Neutrophil (primary cell): ENCODE measurements around the gene FNBP1.

Source experiments
- H3K27ac ChIP-seq: fragments of 200-600 bp; sonication (generic); 2 replicates; pipeline ENCODE4 v1.5.1; 2016; ENCODE audit warnings: mild to moderate bottlenecking, moderate library complexity
- H3K27me3 ChIP-seq: fragments of 200-600 bp; sonication (generic); 2 replicates; pipeline ENCODE4 v1.6.0; 2016; ENCODE audit warnings: mild to moderate bottlenecking
- H3K36me3 ChIP-seq: fragments of 200-600 bp; sonication (generic); 2 replicates; pipeline ENCODE4 v1.5.1; 2017
- H3K4me1 ChIP-seq, 2 experiments: fragments of 200-600 bp in 1 of 2; sonication (generic) in 1 of 2; 1 replicate in 1 of 2; 2 replicates in 1 of 2; pipeline versions ENCODE4 v1.5.1 to v1.6.1; 2013 to 2016; ENCODE audit warnings: low read depth in 1 of 2, low read length in 1 of 2, mild to moderate bottlenecking in 1 of 2, moderate library complexity in 1 of 2; ENCODE audit not compliant: control insufficient read depth in 1 of 2, insufficient read depth in 1 of 2
- H3K4me3 ChIP-seq, 2 experiments: fragments of 200-600 bp in 1 of 2; sonication (generic) in 1 of 2; 1 replicate in 1 of 2; 2 replicates in 1 of 2; pipeline ENCODE4 v1.5.1; 2013 to 2016; ENCODE audit warnings: low read depth in 1 of 2, low read length in 1 of 2, mild to moderate bottlenecking in 1 of 2, moderate library complexity in 1 of 2
- H3K9me3 ChIP-seq: fragments of 200-600 bp; sonication (generic); 2 replicates; pipeline ENCODE4 v1.5.1; 2016
- CTCF ChIP-seq: fragments of 200-600 bp; sonication (generic); IDR thresholded peaks from 2 replicates; pipeline ENCODE4 v1.5.1; 2016; ENCODE audit warnings: antibody characterized with exemption

The FNBP1 gene

DNA sequence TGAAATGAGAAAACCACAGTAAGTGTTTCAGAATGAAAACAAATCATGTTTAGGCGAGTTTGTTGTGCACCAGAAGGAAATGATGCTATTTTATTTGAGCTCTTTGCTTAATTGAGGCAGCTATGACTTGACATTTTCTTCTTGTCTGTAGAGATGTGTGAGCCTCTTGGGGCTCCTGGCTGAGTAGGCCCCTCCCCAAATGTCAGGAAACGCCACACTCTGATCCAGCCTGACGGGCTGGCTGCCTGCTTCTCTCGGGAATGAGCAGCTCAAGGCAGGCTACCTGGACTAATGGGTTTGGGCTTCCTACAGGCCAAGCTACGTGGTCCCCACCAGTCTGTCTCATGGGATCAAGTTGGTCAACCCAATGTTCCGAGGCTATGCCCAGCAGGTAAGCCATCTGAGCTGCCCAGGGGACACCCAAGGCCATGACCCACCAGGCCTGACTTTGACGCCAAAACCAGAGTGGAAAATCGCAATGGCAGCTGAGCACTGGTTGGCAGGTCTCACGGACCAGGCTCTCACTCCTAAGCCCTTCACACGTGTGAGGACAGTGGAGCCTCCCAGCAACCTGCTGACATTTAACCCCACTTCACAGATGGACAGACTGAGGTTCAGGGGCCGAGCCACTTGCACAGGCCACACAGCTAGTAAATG lies 177.9 kb downstream of the FNBP1 start:
- Histone ChIP-seq H3K4me1 (peaks cover 37 to 39% of the 10 kb centered on the region in 2 experiments), H3K4me3 (no peak overlapping the region), H3K27ac (peak overlapping the region; percentile 31), H3K27me3 (no peaks in the 10 kb centered on the region), H3K36me3 (peaks cover 61% of the 10 kb centered on the region), H3K9me3 (no peaks in the 10 kb centered on the region)
- TF ChIP-seq CTCF, result no peak

DNA sequence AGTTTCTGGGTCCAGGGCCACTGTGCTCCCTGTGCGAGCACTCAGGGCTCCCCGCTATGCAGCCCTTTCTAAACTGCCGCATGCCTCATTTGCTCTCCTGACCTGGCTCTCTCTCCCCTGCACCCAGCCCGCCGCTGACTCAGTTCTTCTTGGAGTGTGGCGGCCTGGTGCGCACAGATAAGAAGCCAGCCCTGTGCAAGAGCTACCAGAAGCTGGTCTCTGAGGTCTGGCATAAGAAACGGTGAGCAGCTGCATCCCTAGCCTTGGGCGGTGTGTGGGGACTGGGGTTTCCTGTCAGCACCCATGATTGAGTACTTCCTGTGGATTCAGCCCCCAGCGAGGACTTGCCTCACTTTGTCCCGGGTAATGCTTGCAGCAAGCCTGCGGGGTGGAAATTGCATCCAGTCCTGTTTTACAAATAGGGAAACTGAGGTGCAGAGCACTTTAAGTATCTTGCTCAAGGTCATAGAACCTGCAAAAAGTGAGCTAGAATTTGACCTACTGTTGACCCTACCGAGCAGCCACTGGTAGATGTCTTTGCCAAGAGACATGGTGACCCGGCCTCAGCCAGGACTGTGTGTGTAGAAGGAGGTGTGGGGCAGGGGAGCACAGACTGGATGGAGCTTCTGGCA lies 179.8 kb downstream of the FNBP1 start:
- Histone ChIP-seq H3K27me3 (no peaks in the 10 kb centered on the region), H3K27ac (peak overlapping the region; percentile 73), H3K9me3 (no peaks in the 10 kb centered on the region), H3K36me3 (peaks cover 60% of the 10 kb centered on the region), H3K4me3 (no peak overlapping the region), H3K4me1 (peaks cover 20 to 22% of the 10 kb centered on the region in 2 experiments)
- no peak for TF ChIP-seq CTCF

- Histone ChIP-seq H3K27ac (no peak overlapping the region), H3K4me1 (peaks cover 12 to 15% of the 10 kb centered on the region in 2 experiments)
- TF ChIP-seq CTCF, result no peak
Observed at GRCh38 chr9:129861447-129861827, 181.6 kb downstream of the FNBP1 start.

GRCh38 chr9:129860653-129861446 lies 182.1 kb downstream of the FNBP1 start:
- Histone ChIP-seq H3K9me3 (no peaks in the 10 kb centered on the region), H3K36me3 (peaks cover 59% of the 10 kb centered on the region), H3K4me1 (peaks cover 8 to 15% of the 10 kb centered on the region in 2 experiments), H3K4me3 (no peak overlapping the region), H3K27me3 (no peaks in the 10 kb centered on the region), H3K27ac (no peak overlapping the region)
- no peak for TF ChIP-seq CTCF

More at GRCh38 chr9:129861447-129861827, 181.6 kb downstream of the FNBP1 start:
- Histone ChIP-seq H3K4me3 (no peak overlapping the region), H3K36me3 (peaks cover 59% of the 10 kb centered on the region), H3K27me3 (no peaks in the 10 kb centered on the region), H3K9me3 (no peaks in the 10 kb centered on the region)

GRCh38 chr9:129858167-129858962 lies 184.6 kb downstream of the FNBP1 start:
- H3K27me3 ChIP-seq, result no peaks in the 10 kb centered on the region
- H3K27ac ChIP-seq, result no peak overlapping the region
- peaks cover 54% of the 10 kb centered on the region for H3K36me3 ChIP-seq
- H3K4me3 ChIP-seq, result no peak overlapping the region
- no peaks in the 10 kb centered on the region for H3K9me3 ChIP-seq
- TF ChIP-seq CTCF, result no peak
- peaks cover 21 to 22% of the 10 kb centered on the region in 2 experiments for H3K4me1 ChIP-seq
